PFSK-1 (cell line): ENCODE results near the gene ELMO3.

Source experiments
- POLR2AphosphoS5 ChIP-seq: IDR thresholded peaks from 2 replicates; pipeline ENCODE4 v1.6.1; 2012; ENCODE audit warnings: low read depth, mild to moderate bottlenecking, control low read depth, low read length, moderate library complexity
- SIN3A ChIP-seq: IDR thresholded peaks from 2 replicates; pipeline ENCODE4 v1.6.1; 2012; ENCODE audit warnings: mild to moderate bottlenecking, low read length, moderate library complexity, borderline replicate concordance; ENCODE audit not compliant: insufficient read depth

- TF ChIP-seq POLR2AphosphoS5 (no peak), SIN3A (no peak)
Measured at GRCh38 chr16:67200491-67200890, 1.6 kb downstream of the ELMO3 start.
